Measurements from ENCODE around the gene CNOT9.

DNA sequence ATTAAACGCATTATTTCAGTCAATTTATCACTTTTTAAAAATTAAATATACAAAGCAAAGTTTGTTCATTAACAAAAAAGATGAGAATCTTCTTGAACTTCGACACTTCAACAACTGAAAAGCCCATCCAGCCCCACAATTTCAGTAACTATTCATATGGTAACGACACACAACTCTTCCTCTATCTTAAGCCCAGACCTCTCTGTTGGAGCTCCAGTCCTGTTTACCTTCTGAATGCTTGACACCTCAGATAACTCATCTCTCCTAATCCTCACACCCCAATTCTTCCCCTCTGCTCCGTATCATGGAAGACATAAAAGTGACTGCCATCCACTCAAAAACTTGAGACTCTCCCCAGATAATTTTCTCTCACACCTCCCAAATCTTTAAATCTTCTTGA is 13.1 kb upstream of the CNOT9 start:
- TF ChIP-seq POLR2AphosphoS5 (IDR thresholded peaks at IDR 0.05; ENCODE audit: borderline replicate concordance, low read depth, low read length) (no peak), FOXP2 (optimal IDR thresholded peaks at IDR 0.05; ENCODE audit: control extremely low read depth, extremely low read length, insufficient read depth) (no peak), EZH2 (IDR thresholded peaks at IDR 0.05) (no peak)
